Brain microvascular endothelial cell (primary cell): ENCODE data around the gene DNM1.

Experiments used
- DNase-seq: peaks from one replicate; pipeline ENCODE4 v3.0.0-alpha.2; 2020
- H3K27ac ChIP-seq: fragments of 250-450 bp; sonication (Bioruptor Pico); 2 replicates; pipeline ENCODE4 v1.5.1; 2020; ENCODE audit warnings: mild to moderate bottlenecking, moderate library complexity
- H3K27me3 ChIP-seq: fragments of 250-450 bp; sonication (Bioruptor Pico); replicated peaks from 2 replicates; pipeline ENCODE4 v1.5.1; 2020; ENCODE audit warnings: mild to moderate bottlenecking
- H3K36me3 ChIP-seq: fragments of 250-450 bp; sonication (Bioruptor Pico); replicated peaks from 2 replicates; pipeline ENCODE4 v1.5.1; 2020; ENCODE audit warnings: mild to moderate bottlenecking
- H3K4me3 ChIP-seq: 2 replicates; pipeline ENCODE4 v1.5.1; 2011; ENCODE audit warnings: low read depth, mild to moderate bottlenecking, control low read depth, low read length, moderate library complexity
- in situ Hi-C: cut with HindIII; loops from 2 replicates; pipeline ENCODE4 v1.10.0; 2017; ENCODE audit warnings: low sequenced_read_pairs, low pct_ligation_motif_present
- TF ChIP-seq, protein P1 (sequence below): IDR thresholded peaks from 2 replicates; pipeline ENCODE4 v1.5.1; 2011; ENCODE audit warnings: low read depth, mild to moderate bottlenecking, moderate library complexity, low read length, control low read depth, inconsistent platforms; ENCODE audit errors: missing control alignments

Gene DNM1

DNA sequence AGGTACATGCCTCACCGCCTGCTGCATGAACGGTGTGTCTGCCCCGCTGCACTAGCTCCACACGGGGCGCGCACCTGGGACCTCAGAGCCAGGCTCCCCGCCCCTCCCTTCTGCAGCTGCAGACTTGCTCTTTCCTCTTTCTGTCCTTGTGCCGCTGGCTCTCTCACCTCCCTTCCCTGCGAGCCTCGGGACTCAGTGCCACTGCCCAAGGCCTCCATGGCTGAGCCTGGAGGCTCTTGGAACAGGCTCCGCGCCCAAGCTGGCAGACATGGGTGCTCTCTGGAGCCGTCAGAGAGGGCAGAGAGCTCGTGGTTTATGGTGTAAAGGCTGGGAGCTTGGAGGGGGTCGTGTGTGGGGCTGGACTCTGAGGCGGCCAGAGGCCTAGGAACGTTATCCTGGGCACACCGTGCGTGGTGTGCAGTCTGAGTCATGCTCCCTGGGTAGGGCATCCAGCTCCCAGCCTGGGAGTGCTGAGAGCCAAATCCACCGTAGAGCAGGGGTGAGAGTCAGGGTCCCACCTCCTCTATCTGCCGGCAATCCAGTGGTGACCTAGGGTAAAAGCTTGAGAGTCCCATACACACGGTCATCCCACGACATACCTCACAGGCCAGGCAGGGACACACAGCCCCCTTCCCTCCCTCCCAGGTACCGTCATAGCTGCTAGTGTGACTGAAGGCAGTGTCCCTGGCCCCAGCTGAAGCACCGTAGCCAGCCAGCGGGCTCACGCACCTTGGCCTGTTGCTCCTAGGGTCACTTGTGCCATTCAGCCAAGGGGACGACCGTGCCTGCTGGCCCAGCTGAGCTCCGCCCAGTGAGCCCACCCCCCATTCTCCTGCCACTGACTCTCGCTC, 50.2 kb downstream of the DNM1 start:
- Histone ChIP-seq H3K4me3 (no peak overlapping the region), H3K27ac (no peak overlapping the region), H3K36me3 (peaks cover 28% of the 10 kb centered on the region), H3K27me3 (no peaks in the 10 kb centered on the region)
- TF ChIP-seq, protein P1, sequence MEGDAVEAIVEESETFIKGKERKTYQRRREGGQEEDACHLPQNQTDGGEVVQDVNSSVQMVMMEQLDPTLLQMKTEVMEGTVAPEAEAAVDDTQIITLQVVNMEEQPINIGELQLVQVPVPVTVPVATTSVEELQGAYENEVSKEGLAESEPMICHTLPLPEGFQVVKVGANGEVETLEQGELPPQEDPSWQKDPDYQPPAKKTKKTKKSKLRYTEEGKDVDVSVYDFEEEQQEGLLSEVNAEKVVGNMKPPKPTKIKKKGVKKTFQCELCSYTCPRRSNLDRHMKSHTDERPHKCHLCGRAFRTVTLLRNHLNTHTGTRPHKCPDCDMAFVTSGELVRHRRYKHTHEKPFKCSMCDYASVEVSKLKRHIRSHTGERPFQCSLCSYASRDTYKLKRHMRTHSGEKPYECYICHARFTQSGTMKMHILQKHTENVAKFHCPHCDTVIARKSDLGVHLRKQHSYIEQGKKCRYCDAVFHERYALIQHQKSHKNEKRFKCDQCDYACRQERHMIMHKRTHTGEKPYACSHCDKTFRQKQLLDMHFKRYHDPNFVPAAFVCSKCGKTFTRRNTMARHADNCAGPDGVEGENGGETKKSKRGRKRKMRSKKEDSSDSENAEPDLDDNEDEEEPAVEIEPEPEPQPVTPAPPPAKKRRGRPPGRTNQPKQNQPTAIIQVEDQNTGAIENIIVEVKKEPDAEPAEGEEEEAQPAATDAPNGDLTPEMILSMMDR, result no peak
- DNase-seq, result no peak
- in situ Hi-C loops, result no loop called here

GRCh38 chr9:128253991-128254346, 50.8 kb downstream of the DNM1 start:
- TF ChIP-seq, protein P1, result no peak
- H3K36me3 ChIP-seq, result peaks cover 34% of the 10 kb centered on the region
- DNase-seq, result no peak
- H3K27me3 ChIP-seq, result no peaks in the 10 kb centered on the region
- no peak overlapping the region for H3K4me3 ChIP-seq
- H3K27ac ChIP-seq, result no peak overlapping the region
- in situ Hi-C loops, result no loop called here

DNA sequence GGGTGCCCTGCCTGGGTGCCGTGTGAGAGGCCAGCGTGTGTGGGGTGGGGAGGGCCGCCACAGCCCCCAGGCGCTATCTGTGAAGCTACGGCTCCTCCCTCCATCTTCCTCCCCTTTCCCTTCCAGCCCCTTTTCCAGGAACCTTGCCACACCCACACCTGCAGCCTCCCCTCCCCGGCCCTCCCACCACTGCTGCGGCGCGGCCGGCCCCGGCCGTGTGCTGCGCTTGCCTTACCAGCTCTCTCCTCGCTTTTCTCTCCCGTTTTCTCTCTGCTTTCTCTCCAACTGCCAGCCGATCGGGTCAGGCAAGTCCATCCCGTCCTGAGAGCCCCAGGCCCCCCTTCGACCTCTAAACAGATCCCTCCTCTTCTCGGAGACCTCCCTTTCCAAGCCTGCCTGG, 51.2 kb downstream of the DNM1 start:
- Histone ChIP-seq H3K36me3 (peaks cover 38% of the 10 kb centered on the region), H3K4me3 (no peak overlapping the region), H3K27me3 (no peaks in the 10 kb centered on the region), H3K27ac (no peak overlapping the region)
- TF ChIP-seq, protein P1, result no peak
- in situ Hi-C loops, result no loop called here
- DNase-seq, result no peak

DNA sequence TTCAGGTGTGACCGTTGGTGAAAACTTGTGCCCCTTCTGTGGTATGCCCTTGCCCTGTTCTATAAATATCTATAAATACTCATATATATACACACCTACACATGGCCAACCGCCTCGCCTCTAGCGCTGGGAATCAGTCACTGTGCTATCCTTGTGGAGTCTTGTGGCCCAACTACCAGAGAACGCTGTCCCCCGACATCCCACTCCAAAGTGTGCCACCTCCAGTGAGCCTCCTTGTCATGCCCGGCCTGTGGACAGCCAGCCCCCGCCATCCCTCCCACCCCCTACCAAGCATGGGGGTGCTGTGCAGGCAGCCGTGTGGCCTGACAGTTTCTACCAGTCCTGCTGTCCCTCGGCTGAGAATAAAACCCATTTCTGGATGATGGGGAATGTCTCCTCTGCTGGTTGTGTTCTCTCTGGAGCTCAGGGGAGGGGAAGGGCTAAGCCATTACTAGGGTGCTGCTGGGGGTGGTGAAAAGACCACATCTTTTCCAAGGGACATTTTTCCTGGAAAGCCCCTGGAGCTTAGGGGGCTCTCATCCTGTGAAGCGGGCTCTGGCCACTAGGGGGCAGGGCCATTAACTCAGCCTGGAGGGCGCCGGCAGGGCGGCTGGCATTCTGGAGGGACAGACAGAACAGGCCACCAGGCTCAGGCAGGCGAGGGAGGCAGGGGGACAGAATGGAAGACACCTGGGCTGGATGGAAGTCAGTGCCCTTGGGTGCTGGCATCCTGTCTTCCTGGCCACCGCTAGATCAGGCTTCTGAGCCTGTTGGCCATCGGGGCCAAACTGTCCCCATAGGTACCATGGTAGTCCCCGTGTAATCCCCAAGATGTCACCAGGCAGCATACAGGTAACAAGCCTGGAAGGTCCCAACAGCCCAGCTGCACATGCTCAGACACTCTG, 51.9 kb downstream of the DNM1 start:
- no peaks in the 10 kb centered on the region for H3K27me3 ChIP-seq
- in situ Hi-C loops, result no loop called here
- H3K36me3 ChIP-seq, result peaks cover 45% of the 10 kb centered on the region
- no peak overlapping the region for H3K4me3 ChIP-seq
- DNase-seq, result peak; percentile 24
- TF ChIP-seq, protein P1, result peak; percentile 95
- no peak overlapping the region for H3K27ac ChIP-seq

DNA sequence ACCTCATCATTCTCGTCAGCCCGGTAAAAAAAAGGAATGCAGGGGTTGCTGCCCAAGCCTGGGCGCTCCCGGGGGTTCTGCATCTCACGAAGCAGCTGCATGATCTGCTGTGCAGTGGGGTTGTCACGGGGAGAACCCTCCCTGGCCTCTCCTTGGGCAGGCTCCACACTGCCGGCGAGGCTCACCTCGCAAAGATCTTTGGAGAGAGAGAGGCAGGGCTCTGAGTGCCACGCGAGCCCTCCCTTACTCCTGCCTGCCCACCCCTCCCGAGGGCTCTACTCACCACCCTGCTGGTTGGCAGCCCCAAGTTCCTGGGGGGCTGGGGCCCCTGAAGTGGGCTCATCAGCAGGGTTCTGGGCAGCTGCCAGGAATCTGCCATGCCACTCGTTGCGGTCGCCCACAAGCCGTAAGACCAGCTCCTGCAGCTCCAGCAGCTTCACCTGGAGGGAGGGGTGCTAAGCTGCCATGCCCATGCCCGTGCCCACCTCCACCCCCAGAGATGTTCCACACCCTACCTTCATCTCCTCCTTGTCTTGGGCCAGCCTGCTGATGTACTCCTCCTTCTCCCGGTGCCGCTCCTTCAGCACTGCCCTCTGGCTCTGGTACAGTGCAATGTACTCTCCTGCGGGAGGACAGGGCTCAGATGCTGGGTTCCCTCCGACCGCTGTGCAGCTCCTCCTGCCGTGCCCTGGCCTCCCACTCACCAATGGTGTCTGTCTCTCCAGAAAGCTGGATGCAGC, 54.1 kb downstream of the DNM1 start:
- peaks cover 67% of the 10 kb centered on the region for H3K36me3 ChIP-seq
- DNase-seq, result no peak
- TF ChIP-seq, protein P1, result no peak
- H3K27me3 ChIP-seq, result no peaks in the 10 kb centered on the region
- in situ Hi-C loops, result no loop called here
- no peak overlapping the region for H3K4me3 ChIP-seq
- no peak overlapping the region for H3K27ac ChIP-seq
